PC-9 (cell line): Measurements from ENCODE around the gene TTC7B. TPM values are rescaled to one million over a fixed set of nuclear protein-coding genes. Genes with fewer than 3 reads are reported as not detected.

Source experiments
- BruUV-seq: library from RNA; stranded (reverse); fragments of 400-500 nt; replicated peaks from 2 replicates; lab custom pipeline; 2021; lab: Mats Ljungman, UMichigan
- CTCF ChIA-PET: fragments of 300-600 bp; sonication (Branson Sonifier 250); formaldehyde crosslinking; loops from one replicate; lab custom pipeline; 2022; ENCODE audit warnings: antibody characterized with exemption; lab: Charles Lee
- POLR2A ChIA-PET: fragments of 300-600 bp; sonication (Branson Sonifier 250); formaldehyde crosslinking; loops from one replicate; lab custom pipeline; 2022; ENCODE audit warnings: antibody characterized with exemption; ENCODE audit not compliant: unreplicated experiment; lab: Charles Lee
- DNase-seq, 2 experiments: peaks; one replicate each; pipeline versions ENCODE4 v3.0.0 to v3.0.0-alpha.2; 2015 to 2022; ENCODE audit warnings: mixed read lengths in 1 of 2
- H2AFZ ChIP-seq: fragments of 200-600 bp; sonication (generic); 2 replicates; pipeline ENCODE4 v1.8.1; 2017; ENCODE audit warnings: antibody characterized with exemption
- H3F3A ChIP-seq: fragments of 200-600 bp; sonication (generic); 2 replicates; pipeline ENCODE4 v1.8.1; 2017; ENCODE audit warnings: antibody characterized with exemption, mild to moderate bottlenecking, low read depth; ENCODE audit not compliant: insufficient read depth
- H3K27ac ChIP-seq: fragments of 200-600 bp; sonication (generic); 2 replicates; pipeline ENCODE4 v1.6.1; 2016; ENCODE audit warnings: mixed run types
- H3K27me3 ChIP-seq: fragments of 200-600 bp; sonication (generic); 2 replicates; pipeline ENCODE4 v1.6.1; 2016; ENCODE audit warnings: low read depth, mixed run types; ENCODE audit not compliant: insufficient read depth
- H3K36me3 ChIP-seq: fragments of 200-600 bp; sonication (generic); 2 replicates; pipeline ENCODE4 v1.6.1; 2016; ENCODE audit warnings: low read depth, mixed run types
- H3K4me1 ChIP-seq: fragments of 200-600 bp; sonication (generic); replicated peaks from 2 replicates; pipeline ENCODE4 v1.6.1; 2016; ENCODE audit warnings: mixed run types; ENCODE audit not compliant: insufficient read depth
- H3K4me2 ChIP-seq: fragments of 200-600 bp; sonication (generic); 2 replicates; pipeline ENCODE4 v1.6.1; 2017; ENCODE audit warnings: mixed run types
- H3K4me3 ChIP-seq: fragments of 200-600 bp; sonication (generic); 2 replicates; pipeline ENCODE4 v1.6.1; 2016; ENCODE audit warnings: mixed run types
- H3K79me2 ChIP-seq: fragments of 200-600 bp; sonication (generic); 2 replicates; pipeline ENCODE4 v1.6.1; 2017; ENCODE audit warnings: low read depth, mixed run types
- H3K9me2 ChIP-seq: fragments of 200-600 bp; sonication (generic); 2 replicates; pipeline ENCODE4 v1.8.1; 2017; ENCODE audit warnings: mild to moderate bottlenecking; ENCODE audit not compliant: insufficient read depth
- H3K9me3 ChIP-seq: fragments of 200-600 bp; sonication (generic); 2 replicates; pipeline ENCODE4 v1.8.1; 2016; ENCODE audit warnings: low read depth; ENCODE audit not compliant: insufficient read depth
- H4K20me1 ChIP-seq: fragments of 200-600 bp; sonication (generic); 2 replicates; pipeline ENCODE4 v1.8.1; 2017; ENCODE audit not compliant: insufficient read depth
- EZH2 ChIP-seq: fragments of 200-600 bp; sonication (generic); IDR thresholded peaks from 2 replicates; pipeline ENCODE4 v1.8.0; 2017; ENCODE audit warnings: antibody characterized with exemption, low read depth
- intact Hi-C: fragments of 100-400 bp; cut with micrococcal nuclease; formaldehyde crosslinking; loops from one replicate; pipeline ENCODE4 v1.10.0; 2022; ENCODE audit not compliant: unreplicated experiment
- total RNA-seq: library from RNA; stranded (reverse); gene quantifications from 2 replicates; pipeline ENCODE4 v1.2.3, GENCODE V29; 2021
- TF ChIP-seq, protein P1 (sequence below): fragments of 200-600 bp; sonication (generic); conservative IDR thresholded peaks from 2 replicates; pipeline ENCODE4 v1.6.1; 2017; ENCODE audit warnings: mixed run types, antibody characterized with exemption, mild to moderate bottlenecking, moderate library complexity

Gene TTC7B
- total RNA-seq, 1 experiment from 2014 or later = 6.8 TPM

DNA sequence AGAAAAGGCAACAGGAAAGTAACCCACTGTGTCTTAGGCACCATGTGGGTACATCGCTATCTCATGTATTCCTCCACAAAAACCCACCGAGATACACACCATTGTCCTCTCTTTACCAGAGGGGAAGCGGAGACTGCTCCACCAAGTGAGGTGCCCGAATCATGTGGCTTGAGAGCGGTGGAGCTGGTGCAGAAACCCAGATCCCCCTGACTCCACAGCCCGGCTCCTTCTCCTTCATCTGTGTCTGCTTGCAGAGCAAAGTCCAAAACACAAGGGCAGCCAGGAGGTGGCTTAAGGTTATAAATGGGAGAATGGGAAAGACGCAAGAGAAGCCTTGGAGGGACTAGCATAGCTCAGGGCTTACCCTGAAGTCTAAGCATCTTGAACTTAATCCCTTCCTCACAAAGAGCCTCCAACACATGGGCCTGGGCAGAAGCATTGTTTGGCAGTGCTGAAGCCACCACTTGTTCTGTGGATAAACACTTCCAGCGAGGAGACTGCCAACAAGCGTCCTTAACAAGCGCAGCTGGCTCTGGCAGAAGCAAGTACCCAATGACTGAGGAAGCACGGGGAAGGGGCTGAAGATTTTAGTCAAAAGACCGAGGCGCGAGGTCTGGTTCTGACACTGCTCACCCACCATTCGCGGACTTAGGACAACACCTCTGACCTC is 83.0 kb downstream of the TTC7B start:
- Histone ChIP-seq H3K27me3 (no peaks in the 10 kb centered on the region), H3K9me2 (no peaks in the 10 kb centered on the region), H3K36me3 (no peaks in the 10 kb centered on the region), H3K4me1 (no peaks in the 10 kb centered on the region), H3K4me2 (no peak overlapping the region), H2AFZ (no peak overlapping the region), H4K20me1 (no peaks in the 10 kb centered on the region), H3F3A (no peaks in the 10 kb centered on the region), H3K79me2 (no peaks in the 10 kb centered on the region), H3K27ac (no peak overlapping the region), H3K4me3 (no peak overlapping the region), H3K9me3 (no peaks in the 10 kb centered on the region)
- no TSS peak for BruUV-seq
- POLR2A ChIA-PET = no interaction called here
- intact Hi-C loops = no loop called here
- DNase-seq = no peak
- no peak for TF ChIP-seq EZH2
- TF ChIP-seq, protein P1, sequence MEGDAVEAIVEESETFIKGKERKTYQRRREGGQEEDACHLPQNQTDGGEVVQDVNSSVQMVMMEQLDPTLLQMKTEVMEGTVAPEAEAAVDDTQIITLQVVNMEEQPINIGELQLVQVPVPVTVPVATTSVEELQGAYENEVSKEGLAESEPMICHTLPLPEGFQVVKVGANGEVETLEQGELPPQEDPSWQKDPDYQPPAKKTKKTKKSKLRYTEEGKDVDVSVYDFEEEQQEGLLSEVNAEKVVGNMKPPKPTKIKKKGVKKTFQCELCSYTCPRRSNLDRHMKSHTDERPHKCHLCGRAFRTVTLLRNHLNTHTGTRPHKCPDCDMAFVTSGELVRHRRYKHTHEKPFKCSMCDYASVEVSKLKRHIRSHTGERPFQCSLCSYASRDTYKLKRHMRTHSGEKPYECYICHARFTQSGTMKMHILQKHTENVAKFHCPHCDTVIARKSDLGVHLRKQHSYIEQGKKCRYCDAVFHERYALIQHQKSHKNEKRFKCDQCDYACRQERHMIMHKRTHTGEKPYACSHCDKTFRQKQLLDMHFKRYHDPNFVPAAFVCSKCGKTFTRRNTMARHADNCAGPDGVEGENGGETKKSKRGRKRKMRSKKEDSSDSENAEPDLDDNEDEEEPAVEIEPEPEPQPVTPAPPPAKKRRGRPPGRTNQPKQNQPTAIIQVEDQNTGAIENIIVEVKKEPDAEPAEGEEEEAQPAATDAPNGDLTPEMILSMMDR = no peak
- CTCF ChIA-PET = no interaction called here

DNA sequence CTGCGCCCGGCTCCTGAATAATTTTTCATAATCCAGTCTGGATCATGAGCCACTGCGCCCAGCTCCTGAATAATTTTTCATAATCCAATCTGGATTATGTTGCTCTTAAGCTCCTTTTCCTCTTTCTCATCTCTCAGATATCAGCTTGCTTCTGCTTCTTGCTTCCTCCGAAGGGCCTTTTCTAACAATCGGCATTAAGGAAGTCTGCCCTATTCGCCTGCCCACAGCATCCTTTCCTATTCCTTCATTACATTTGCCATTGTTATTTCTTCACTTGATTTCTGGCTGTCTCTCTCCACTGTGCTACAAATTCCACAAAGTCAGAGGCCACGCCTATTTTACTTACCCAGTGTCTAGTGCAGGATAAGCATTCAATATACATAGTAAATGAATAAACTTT is 83.5 kb downstream of the TTC7B start:
- no TSS peak for BruUV-seq
- TF ChIP-seq EZH2 = no peak
- TF ChIP-seq, protein P1 = no peak
- Histone ChIP-seq H4K20me1 (no peaks in the 10 kb centered on the region), H3K9me2 (no peaks in the 10 kb centered on the region), H3K79me2 (no peaks in the 10 kb centered on the region), H3K4me3 (no peak overlapping the region), H3K9me3 (no peaks in the 10 kb centered on the region), H3K4me1 (no peaks in the 10 kb centered on the region), H3K27me3 (no peaks in the 10 kb centered on the region), H3K27ac (no peak overlapping the region), H3K4me2 (no peak overlapping the region), H2AFZ (no peak overlapping the region), H3F3A (no peaks in the 10 kb centered on the region), H3K36me3 (no peaks in the 10 kb centered on the region)
- ChIA-PET CTCF (no interaction called here), POLR2A (no interaction called here)
- intact Hi-C loops = no loop called here
- no peak for DNase-seq

DNA sequence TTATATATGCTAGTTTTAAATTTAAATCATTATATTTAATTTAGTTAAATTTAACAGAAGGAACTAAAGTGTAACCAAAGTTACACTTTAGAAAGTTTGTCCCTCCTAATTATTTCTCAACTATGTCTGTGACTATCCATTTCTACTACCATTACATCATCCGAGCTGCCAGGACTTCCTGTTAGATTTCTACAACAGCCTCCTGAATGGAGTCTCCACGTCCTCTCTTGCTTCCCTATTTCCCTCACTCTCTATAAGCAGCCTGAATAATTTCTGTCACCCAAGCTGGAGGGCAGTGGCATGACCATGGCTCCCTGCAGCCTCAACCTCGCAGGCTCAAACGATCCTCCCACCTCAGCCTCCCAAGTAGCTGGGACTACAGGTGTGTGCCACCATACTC is 84.1 kb downstream of the TTC7B start:
- intact Hi-C loops = no loop called here
- no peak overlapping the region for H2AFZ ChIP-seq
- no TSS peak for BruUV-seq
- no peaks in the 10 kb centered on the region for H3K27me3 ChIP-seq
- H3K9me3 ChIP-seq = no peaks in the 10 kb centered on the region
- CTCF ChIA-PET = no interaction called here
- H3K4me2 ChIP-seq = no peak overlapping the region
- POLR2A ChIA-PET = no interaction called here
- no peak overlapping the region for H3K27ac ChIP-seq
- no peaks in the 10 kb centered on the region for H3F3A ChIP-seq
- H3K36me3 ChIP-seq = no peaks in the 10 kb centered on the region
- no peak overlapping the region for H3K4me3 ChIP-seq
- no peaks in the 10 kb centered on the region for H3K79me2 ChIP-seq
- no peaks in the 10 kb centered on the region for H4K20me1 ChIP-seq
- no peaks in the 10 kb centered on the region for H3K9me2 ChIP-seq
- H3K4me1 ChIP-seq = no peaks in the 10 kb centered on the region
- TF ChIP-seq, protein P1 = no peak
- TF ChIP-seq EZH2 = no peak
- DNase-seq = no peak
